Mammary epithelial cell (primary cell): ENCODE data around the gene FLACC1.

ENCODE experiments used
- EZH2 ChIP-seq: IDR thresholded peaks from 2 replicates; pipeline ENCODE4 v1.6.1; 2012; ENCODE audit warnings: low read length, inconsistent platforms, borderline replicate concordance
- TF ChIP-seq, protein P1 (sequence below), 2 donors: IDR thresholded peaks in 1 of 2; conservative IDR thresholded peaks in 1 of 2; 2 replicates each; pipeline ENCODE4 v1.5.1; 2011 to 2012; ENCODE audit warnings: inconsistent platforms in 2 of 2, low read length in 2 of 2, mild to moderate bottlenecking in 2 of 2, control low read depth in 1 of 2, low read depth in 1 of 2; ENCODE audit not compliant: insufficient read depth in 1 of 2; ENCODE audit errors: extremely low read depth in 1 of 2

DNA sequence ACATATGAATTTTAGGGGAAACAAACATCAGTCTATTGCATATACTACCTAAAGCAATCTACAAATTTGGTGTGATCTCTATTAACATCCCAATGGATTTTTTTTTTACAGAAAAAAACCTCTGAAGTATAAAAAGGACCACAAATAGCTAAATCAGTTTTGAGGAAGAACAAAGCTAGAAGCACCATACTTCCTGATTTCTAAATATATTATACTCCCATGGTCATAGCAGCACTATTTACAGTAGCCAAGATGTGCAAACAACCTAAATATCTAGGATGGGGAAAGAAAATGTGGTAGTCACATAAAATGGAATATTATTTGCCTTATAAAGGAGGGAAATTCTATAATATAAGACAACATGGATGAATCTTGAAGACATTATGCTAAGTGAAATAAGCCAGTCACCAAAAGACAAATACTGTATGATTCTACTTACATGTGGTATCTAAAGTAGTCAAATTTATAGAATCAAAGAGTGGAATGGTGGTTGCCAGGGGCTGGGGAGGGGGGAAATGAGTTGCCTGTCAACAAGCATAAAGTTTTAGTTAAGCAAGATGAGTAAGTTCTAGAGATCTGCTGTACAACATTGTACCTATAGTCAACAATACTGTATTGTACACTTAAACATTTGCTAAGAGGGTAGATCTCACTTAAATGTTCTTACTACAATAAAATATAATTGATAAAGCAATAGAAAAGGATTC lies 114.4 kb downstream of the FLACC1 start:
- TF ChIP-seq, protein P1, sequence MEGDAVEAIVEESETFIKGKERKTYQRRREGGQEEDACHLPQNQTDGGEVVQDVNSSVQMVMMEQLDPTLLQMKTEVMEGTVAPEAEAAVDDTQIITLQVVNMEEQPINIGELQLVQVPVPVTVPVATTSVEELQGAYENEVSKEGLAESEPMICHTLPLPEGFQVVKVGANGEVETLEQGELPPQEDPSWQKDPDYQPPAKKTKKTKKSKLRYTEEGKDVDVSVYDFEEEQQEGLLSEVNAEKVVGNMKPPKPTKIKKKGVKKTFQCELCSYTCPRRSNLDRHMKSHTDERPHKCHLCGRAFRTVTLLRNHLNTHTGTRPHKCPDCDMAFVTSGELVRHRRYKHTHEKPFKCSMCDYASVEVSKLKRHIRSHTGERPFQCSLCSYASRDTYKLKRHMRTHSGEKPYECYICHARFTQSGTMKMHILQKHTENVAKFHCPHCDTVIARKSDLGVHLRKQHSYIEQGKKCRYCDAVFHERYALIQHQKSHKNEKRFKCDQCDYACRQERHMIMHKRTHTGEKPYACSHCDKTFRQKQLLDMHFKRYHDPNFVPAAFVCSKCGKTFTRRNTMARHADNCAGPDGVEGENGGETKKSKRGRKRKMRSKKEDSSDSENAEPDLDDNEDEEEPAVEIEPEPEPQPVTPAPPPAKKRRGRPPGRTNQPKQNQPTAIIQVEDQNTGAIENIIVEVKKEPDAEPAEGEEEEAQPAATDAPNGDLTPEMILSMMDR (conservative IDR thresholded peaks at IDR 0.05 in 1 of 2, IDR thresholded peaks at IDR 0.05 in 1 of 2; ENCODE audit: extremely low read depth in 1 of 2, insufficient read depth in 1 of 2, low read depth in 1 of 2, low read length in 2 of 2): no peak
- no peak for TF ChIP-seq EZH2
